Mesodermal cell (in vitro differentiated cells): ENCODE measurements around the gene POLR2B.
"Not testable (repeated sequence)": the region's sequence is repeated elsewhere in the genome, so short reads cannot be mapped to it uniquely, and the experiment has no call there.

Experiments used
- H3K27ac ChIP-seq: 2 replicates; pipeline ENCODE4 v1.7.0; 2013; ENCODE audit warnings: mild to moderate bottlenecking, low read depth, low read length, moderate library complexity; ENCODE audit not compliant: severe bottlenecking
- H3K36me3 ChIP-seq: 2 replicates; pipeline ENCODE4 v1.7.1; 2013; ENCODE audit warnings: mild to moderate bottlenecking, low read length, moderate library complexity; ENCODE audit not compliant: control insufficient read depth, insufficient read depth
- H3K4me1 ChIP-seq: one replicate; pipeline ENCODE4 v1.7.1; 2013; ENCODE audit warnings: mild to moderate bottlenecking, low read length; ENCODE audit not compliant: insufficient read depth, control insufficient read depth, poor library complexity, severe bottlenecking
- H3K4me3 ChIP-seq: 2 replicates; pipeline ENCODE4 v1.7.0; 2013; ENCODE audit warnings: low read length, control low read depth, mild to moderate bottlenecking; ENCODE audit not compliant: insufficient read depth, poor library complexity, severe bottlenecking; ENCODE audit errors: extremely low read depth
- H3K9me3 ChIP-seq: 2 replicates; pipeline ENCODE4 v1.7.1; 2013; ENCODE audit warnings: mild to moderate bottlenecking, low read length, moderate library complexity; ENCODE audit not compliant: control insufficient read depth
- WGBS, 2 experiments: methylation state at CpG; one replicate each; pipeline ENCODE4 v1.1.5; 2013; ENCODE audit warnings: missing lambda C conversion rate in 2 of 2; ENCODE audit not compliant: insufficient coverage in 2 of 2; 5-methylcytosine and 5-hydroxymethylcytosine counted together

POLR2B gene

GRCh38 chr4:57051524-57051923, 72.8 kb downstream of the POLR2B start:
- Histone ChIP-seq H3K9me3 (peaks cover 4% of the 10 kb centered on the region), H3K4me3 (no peak overlapping the region), H3K4me1 (peaks cover 12% of the 10 kb centered on the region), H3K36me3 (peaks cover 62% of the 10 kb centered on the region), H3K27ac (no peak overlapping the region)
- no CpG with 5 or more reads among the region's 2 CpGs for WGBS, 2 experiments

- Histone ChIP-seq H3K27ac (no peak overlapping the region), H3K36me3 (peaks cover 58% of the 10 kb centered on the region), H3K4me1 (peaks cover 28% of the 10 kb centered on the region), H3K4me3 (no peak overlapping the region), H3K9me3 (no peaks in the 10 kb centered on the region)
- 50 to 88% methylated on average over 1 to 3 of the region's 5 CpGs for WGBS, 2 experiments
Measured at GRCh38 chr4:57053508-57053907, 74.8 kb downstream of the POLR2B start.

- H3K36me3 ChIP-seq: peaks cover 57% of the 10 kb centered on the region
- no peak overlapping the region for H3K4me3 ChIP-seq
- peak overlapping the region; percentile 97 for H3K27ac ChIP-seq
- WGBS, 2 experiments: 69 to 71% methylated on average over 14 of the region's 14 CpGs
- H3K4me1 ChIP-seq: peaks cover 28% of the 10 kb centered on the region
- no peaks in the 10 kb centered on the region for H3K9me3 ChIP-seq
Measured at GRCh38 chr4:57055886-57056285, 77.2 kb downstream of the POLR2B start.

- H3K36me3 ChIP-seq: peaks cover 18% of the 10 kb centered on the region
- no peak overlapping the region for H3K4me3 ChIP-seq
- H3K4me1 ChIP-seq: peaks cover 62% of the 10 kb centered on the region
- H3K27ac ChIP-seq: no peak overlapping the region
- WGBS, 2 experiments: 70% methylated on average over 2 of the region's 6 CpGs; no CpG with 5 or more reads in 1 of the 2 experiments
- H3K9me3 ChIP-seq: no peaks in the 10 kb centered on the region
Measured at GRCh38 chr4:57059890-57060716, 81.4 kb downstream of the POLR2B start.

- Histone ChIP-seq H3K4me1 (peaks cover 64% of the 10 kb centered on the region), H3K36me3 (peaks cover 17% of the 10 kb centered on the region)
- not testable (repeated sequence) for H3K27ac ChIP-seq, H3K4me3 ChIP-seq, H3K9me3 ChIP-seq
- WGBS, 2 experiments: 93 to 100% methylated on average over 4 to 6 of the region's 6 CpGs
Measured at GRCh38 chr4:57060717-57061067, 82.0 kb downstream of the POLR2B start.

GRCh38 chr4:57061395-57061794, 82.7 kb downstream of the POLR2B start:
- WGBS, 2 experiments: 100% methylated on average over 1 of the region's 5 CpGs
- peaks cover 63% of the 10 kb centered on the region for H3K4me1 ChIP-seq
- no peak overlapping the region for H3K4me3 ChIP-seq
- H3K36me3 ChIP-seq: peaks cover 17% of the 10 kb centered on the region
- no peak overlapping the region for H3K27ac ChIP-seq
- no peaks in the 10 kb centered on the region for H3K9me3 ChIP-seq

GRCh38 chr4:57063518-57063917, 84.8 kb downstream of the POLR2B start:
- Histone ChIP-seq H3K4me1 (peaks cover 52% of the 10 kb centered on the region), H3K27ac (no peak overlapping the region), H3K9me3 (no peaks in the 10 kb centered on the region), H3K36me3 (peaks cover 22% of the 10 kb centered on the region), H3K4me3 (no peak overlapping the region)
- WGBS, 2 experiments: no CpG with 5 or more reads among the region's 1 CpG

GRCh38 chr4:57064120-57064519, 85.4 kb downstream of the POLR2B start:
- no peak overlapping the region for H3K4me3 ChIP-seq
- H3K27ac ChIP-seq: no peak overlapping the region
- no peaks in the 10 kb centered on the region for H3K9me3 ChIP-seq
- WGBS, 2 experiments: no CpG with 5 or more reads among the region's 2 CpGs
- H3K4me1 ChIP-seq: peaks cover 56% of the 10 kb centered on the region
- peaks cover 22% of the 10 kb centered on the region for H3K36me3 ChIP-seq

- peaks cover 56% of the 10 kb centered on the region for H3K4me1 ChIP-seq
- peak overlapping the region; percentile 36 for H3K27ac ChIP-seq
- no peaks in the 10 kb centered on the region for H3K9me3 ChIP-seq
- peaks cover 18% of the 10 kb centered on the region for H3K36me3 ChIP-seq
- WGBS, 2 experiments: 90 to 92% methylated on average over 16 to 18 of the region's 20 CpGs
- no peak overlapping the region for H3K4me3 ChIP-seq
Measured at GRCh38 chr4:57064811-57065711, 86.4 kb downstream of the POLR2B start.

GRCh38 chr4:57065730-57066482, 87.2 kb downstream of the POLR2B start:
- 92 to 96% methylated on average over 5 of the region's 5 CpGs for WGBS, 2 experiments
- peaks cover 59% of the 10 kb centered on the region for H3K4me1 ChIP-seq
- H3K36me3 ChIP-seq: peaks cover 15% of the 10 kb centered on the region
- no peaks in the 10 kb centered on the region for H3K9me3 ChIP-seq
- H3K27ac ChIP-seq: no peak overlapping the region
- no peak overlapping the region for H3K4me3 ChIP-seq
